NCI-H1436 (cell line): ENCODE data around the gene PLD5.

Experiments
- DNase-seq: peaks from one replicate; lab custom pipeline; 2025; lab: John Stamatoyannopoulos, UW

The PLD5 gene

DNA sequence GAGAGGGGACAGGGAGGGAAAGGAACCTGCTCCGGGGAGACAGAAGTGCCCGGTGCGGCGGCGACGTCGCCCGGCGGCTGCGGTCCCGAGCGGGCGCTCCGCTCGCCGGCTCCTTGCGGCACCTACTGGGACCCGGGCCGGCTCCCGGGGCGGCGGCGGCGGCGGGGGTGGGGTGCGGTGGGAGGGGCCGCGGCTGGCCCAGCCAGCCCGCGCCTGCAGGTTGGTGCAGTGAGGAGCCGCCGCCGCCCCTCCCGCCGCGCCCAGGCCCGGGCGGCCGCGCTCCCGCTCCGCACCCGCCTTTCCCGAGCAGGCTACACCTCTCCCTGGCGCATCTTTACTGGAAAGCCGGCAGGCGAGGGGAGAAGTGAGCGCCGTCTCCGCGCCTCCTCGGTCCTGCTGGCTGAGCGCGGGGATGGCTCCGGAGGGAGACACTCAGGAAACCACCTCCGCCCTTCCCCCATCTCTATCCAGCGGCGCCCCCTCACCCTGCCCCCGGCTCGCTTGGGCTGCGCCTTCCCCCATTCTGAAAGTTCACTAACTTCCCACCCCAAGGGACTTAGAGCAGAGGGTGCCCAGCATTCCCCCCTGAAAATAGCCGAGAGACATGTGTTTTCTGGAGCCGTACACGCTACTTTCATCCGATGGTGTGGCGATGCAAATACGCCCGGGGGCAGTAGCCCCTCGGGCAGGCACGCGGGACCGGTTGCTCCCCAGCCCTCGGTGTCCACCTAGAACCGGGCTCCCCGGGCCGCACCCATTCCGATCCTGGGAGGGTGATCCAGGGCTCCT is at the start of gene PLD5:
TSS of gene PLD5 (minus strand) at position 127 of the 789 bp plus-strand sequence.
- peak; percentile 74 for DNase-seq

DNA sequence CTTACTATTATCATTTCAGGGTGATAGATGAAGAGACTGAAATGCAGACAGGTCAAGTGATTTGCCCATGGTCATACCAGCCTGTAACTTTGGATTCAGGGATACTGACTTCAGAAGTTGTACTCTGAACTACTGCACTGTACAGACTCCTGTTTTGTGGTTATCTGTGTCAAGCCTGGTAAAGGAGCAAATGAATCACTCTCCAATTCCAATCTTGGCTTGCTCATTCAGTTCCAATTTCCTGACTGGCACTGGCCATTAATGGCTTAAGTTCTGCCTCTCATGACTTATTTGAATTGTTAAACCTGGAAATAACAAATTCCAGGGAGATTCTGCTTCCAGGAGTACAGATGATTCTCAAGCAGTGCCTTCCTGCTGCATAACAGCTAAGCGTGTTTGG is 45.4 kb upstream of the PLD5 start:
- no peak for DNase-seq

DNA sequence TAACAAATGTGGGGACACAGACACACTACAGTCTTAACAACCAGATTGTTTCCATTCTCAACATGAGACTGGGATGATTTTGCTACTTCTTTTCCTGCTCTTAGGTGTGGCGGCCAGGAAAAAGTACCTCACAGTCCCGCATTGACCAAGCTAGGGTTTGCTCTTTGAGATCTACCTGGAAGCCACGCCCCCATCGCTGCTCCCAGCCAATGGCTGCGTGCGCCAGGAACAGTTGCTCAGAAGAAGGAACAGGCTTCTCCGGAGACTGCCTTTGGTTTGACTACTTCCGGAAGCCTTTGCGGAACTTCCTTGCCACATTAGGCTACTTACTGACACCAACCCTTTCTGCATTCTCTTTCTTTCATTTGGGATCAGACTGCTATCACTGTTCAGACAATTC is 44.2 kb upstream of the PLD5 start:
- no peak for DNase-seq

DNA sequence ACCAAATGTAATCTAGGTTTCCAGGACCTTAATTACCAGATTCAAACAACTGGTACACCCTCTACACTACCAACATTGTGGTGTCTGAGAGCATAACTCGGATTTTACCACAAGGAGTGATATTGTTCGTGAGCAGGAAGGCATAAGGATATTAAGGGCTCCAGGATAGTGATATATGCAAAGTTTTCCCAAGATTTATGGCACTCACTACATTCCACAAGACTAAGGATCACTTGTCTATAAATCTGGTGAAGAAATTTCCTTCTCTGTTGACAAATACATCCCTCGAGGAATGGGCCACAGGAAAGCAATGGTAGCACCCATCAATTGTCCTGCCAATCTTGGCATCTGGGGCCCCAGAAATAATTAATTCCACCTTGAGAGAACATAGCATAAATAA is 43.1 kb upstream of the PLD5 start:
- no peak for DNase-seq

DNA sequence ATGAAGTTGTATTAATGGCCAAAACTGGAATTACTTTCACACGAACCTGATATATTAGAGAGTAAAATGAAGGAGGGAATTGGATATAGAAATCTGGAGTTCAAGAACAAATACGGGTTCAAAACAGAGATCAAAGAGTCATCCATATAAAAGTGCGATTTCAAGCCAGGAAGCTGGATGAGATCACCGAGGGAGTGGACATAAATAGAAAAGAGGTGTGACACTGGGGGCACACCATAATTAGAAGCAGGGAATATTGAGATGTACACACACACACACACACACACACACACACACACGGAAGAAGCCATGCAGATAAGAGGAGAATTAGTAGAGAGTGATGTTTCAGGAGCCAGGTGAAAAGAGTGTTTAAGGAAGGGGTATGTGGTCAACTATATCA is 32.3 kb upstream of the PLD5 start:
- DNase-seq: no peak

DNA sequence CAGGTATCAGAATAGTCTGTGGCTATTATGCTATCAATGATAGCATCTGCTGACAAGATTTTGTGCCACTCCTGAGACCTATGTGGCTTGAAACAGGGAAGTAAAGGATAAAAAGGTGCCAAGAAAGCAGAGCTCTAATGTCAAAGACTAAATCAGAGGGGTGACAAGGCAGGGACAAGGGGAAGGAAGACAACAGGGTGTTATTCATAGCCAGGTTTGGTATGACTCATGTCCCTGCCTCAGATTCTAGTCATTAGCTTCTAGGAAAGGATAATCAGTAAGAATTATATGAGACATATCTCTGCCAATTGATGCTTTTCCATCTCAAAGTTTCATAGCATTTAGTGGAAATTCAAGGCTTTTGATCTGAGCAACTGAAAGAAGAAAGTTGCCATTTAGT is 31.8 kb upstream of the PLD5 start:
- no peak for DNase-seq

DNA sequence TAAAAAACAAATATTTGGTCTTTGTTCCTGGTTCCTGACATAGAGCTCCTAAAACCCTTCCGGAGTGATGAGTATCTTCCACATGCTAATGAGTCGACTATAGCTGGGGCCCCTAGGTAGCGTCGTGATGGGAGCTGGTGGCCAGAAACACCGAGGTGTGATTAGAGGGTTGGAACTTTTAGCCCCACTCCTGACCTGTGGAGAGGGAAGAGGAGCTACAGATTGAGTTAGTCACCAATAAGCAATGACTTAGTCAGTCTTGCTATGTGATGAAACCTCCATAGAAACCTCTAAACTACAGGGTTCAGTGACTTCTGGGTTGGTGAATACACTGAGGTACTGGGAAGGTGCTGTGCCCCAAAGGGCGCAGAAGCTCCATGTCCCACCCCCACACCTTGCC is 30.1 kb upstream of the PLD5 start:
- no peak for DNase-seq

DNA sequence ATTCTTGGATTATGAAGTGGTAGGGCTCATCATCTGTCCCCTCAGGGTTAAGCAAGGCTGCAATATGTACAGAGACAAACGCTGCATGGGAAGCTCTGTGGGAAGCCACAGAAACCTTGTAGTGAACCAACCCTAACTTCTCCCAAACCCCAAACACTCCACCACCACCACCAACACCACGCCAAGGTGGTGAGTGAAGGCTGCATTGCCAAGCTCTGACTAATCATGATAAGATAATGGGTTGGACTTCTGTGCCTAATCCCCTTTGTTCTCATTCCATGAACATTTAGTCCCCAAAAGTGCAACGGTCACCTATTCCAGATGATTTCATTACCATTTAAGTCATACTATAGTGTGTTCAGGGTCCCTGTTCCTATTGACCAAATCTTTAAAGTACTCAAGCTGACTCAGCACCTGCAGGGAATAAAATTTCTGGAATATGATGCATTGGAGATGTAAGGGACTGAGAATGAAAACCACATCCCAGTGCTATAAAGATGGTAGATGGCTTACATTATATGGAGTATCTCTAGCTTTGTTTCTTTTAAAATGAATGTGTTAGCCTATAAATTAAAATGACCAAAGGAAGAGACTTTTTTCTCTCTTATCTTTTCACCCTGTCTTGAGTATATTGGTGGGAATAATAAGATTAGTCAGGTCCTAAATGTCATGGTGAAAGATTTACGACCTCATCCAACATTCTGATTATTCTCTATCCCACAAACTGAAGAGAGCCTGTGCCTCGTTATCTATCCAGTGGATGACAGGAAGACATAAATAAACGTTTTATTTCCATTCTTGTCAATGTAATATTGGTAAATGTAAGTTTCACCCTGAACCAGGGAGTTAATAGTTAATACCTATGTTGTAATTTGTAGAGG is 22.6 kb upstream of the PLD5 start:
- DNase-seq: no peak

DNA sequence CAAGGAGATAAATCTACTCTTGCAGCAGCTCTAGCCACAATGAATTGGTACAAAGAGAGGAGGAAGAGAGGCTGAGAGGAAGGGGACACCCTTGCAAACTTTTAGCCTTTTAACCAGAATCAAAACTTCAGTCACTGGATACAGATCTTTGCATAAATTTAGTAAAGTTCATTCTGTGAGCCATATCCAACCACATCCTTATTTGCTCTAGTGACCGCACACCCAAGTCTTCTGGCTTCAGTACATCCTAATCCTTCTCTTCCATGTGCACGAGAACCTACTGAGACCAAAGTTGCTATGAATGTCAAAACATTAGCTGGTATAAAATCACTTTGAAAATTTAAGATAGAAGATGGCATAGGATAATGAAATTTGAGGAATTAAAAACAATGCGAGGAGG is 21.9 kb upstream of the PLD5 start:
- DNase-seq: no peak

DNA sequence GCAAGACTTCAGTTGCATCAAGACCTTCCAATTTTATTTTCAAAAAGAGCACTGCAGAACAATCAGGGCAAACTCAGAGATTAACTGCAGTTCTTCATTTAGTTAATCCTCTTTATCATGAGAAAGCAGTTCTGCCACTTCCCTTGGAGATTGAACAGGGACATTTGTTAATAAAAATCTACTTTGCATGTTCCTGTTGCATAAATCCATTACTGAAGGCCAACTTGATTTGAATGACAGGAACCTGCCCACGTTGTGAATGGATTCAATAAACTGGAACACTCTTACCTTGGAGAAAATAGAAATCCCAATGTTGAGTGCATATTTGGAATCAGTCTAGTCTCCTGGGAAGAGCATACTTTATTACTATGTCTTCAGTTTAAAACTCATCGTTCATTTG is 19.6 kb upstream of the PLD5 start:
- DNase-seq: no peak

DNA sequence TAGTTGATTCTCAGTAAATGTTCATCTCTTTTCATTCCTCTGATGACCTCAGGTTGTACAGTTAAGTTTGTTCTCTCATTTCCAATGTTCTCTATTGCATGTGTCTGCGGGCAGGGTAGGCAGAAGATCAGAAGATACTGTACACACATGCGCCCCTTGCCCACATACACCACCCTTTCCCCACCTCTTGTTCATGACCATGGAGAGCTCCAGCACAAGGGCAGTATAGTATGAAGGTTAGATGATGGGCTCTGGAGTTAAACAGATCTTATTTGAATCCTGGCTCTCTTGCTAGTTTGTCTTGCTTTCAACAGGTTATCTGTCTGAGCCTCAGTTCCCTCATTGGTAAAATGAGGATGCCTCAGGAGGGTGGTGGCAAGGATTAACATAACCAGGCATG is 17.8 kb upstream of the PLD5 start:
- no peak for DNase-seq

DNA sequence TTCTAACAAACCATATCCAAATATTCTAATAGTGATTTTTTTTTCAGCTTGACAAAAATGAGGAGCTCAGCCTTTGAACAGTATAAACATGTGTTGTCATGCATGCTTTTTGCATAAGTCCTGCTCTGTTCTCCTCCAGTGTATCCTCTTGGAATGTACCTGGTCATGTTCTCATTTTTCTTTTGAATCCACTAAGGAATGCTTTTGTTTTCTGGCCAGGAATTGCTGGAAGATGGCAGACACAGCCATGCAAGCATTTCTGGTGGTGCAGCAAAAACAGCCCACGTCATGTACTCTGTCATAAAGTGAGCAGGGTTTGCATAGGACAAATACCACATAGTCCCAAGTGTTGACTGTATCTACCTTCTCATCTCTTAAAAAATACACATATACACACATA is 11.5 kb upstream of the PLD5 start:
- no peak for DNase-seq

DNA sequence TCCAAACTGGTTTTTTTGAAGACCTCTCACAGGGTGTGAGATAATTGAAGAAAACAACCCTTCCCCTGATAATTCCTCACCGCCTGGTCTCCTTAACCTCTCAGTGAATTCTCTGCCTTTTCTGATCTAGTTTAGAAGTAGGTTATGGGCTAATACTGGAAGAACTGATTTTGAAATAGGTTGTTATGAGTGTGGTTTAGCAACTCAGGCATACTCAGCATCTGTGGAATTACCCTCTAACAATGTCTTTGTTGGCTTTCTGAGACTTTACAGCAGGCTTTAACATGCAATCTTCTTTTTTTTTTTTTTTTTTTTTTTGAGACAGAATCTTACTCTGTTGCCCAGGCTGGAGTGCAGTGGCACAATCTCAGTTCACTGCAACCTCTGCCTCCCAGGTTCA is 10.3 kb upstream of the PLD5 start:
- DNase-seq: no peak

DNA sequence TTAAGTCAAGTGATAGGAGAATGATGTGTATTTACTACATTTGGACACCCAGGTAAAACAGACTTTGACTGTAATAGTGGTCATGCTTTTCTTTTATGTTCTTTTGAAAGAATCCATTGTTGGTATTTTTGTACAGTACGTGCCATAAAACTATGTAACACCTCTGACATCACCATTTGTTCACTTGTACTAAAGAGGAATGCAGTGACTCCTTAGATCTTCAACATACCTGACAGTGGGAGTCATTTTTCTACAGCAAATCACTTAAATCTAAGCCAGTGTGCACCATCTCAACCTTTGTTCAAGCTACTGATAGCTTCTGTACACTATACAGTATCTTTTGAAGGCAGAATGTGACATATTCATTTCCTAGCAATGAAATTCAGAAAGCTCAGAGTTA is 6.3 kb upstream of the PLD5 start:
- DNase-seq: no peak

DNA sequence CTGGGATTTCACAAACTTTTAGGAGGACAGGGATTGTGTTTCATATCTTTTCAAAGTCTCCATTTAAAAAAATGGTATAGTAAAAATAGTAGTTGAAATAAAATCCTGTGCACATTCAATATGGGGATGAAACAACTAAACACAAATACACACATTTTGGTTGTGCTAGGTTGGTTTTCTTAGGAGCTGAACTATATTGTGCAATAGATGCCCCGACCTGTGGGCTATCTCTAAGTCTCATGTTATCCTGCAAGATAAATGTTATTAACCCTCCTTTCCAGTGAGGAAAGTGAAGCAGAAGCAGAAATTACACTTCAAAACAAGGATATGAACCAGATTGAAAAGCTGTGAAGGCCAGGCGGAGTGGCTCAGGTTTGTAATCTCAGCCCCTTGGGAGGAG is 1.3 kb upstream of the PLD5 start:
- no peak for DNase-seq

DNA sequence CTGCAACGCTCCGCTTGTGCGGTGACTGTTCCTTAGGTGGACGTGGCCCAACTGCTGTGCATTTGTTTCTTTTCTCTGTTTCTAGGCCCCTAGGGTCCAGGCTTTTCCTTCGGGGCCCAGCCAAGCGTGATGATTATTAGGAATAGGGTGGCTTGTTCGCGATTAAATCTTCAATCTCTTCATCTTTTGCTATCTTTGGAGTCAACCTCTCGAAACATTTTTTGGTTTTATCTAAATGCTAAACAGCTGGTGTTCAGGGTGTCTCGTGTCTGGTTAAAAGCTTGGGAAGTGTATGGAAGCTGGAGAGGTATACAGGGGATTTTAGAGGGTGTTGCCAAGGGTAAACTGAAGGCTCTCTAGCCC is 844 bp upstream of the PLD5 start:
- DNase-seq: no peak

DNA sequence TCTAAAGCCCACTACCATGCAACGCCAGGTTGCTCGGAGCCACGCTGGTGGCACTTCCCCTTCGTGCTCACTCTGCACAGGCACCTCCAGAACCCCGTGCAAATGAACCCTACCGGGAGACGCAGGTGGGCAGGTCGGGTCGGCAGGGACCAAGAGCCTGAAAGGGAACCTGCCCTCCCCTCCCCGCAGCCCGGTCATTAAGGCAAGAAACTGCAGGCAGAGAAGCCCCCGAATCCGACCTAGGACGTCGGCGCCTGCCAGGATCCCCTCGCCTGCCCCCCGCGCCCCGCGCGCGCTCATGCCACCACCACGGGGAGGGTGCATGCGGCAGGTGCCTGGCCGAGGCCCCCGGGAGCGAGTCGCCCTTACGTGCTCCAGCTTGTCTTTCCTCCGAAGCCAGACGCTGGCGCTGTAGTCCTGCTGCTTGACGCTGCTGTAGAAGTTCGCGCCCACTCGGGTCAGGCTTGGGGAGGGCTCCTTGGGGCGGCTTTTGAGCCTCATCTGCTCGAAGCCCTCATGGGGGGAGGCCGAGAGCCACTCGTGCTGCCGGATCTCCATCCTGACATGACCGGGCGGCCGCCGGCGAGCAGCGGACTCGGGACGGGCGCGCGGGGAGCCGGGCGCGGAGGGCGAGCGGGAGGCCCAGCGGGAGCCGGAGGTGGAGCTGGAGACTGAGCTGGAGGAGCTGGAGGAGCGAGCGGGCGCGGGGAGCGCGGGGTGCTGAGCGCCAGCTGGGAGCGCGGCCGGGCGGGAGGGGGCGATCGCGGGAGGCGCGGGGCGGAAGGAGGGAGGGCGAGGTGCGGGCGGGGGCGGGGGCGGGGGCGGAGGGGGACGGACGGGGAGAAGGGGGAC is 552 bp downstream of the PLD5 start:
- DNase-seq: peak; percentile 82

DNA sequence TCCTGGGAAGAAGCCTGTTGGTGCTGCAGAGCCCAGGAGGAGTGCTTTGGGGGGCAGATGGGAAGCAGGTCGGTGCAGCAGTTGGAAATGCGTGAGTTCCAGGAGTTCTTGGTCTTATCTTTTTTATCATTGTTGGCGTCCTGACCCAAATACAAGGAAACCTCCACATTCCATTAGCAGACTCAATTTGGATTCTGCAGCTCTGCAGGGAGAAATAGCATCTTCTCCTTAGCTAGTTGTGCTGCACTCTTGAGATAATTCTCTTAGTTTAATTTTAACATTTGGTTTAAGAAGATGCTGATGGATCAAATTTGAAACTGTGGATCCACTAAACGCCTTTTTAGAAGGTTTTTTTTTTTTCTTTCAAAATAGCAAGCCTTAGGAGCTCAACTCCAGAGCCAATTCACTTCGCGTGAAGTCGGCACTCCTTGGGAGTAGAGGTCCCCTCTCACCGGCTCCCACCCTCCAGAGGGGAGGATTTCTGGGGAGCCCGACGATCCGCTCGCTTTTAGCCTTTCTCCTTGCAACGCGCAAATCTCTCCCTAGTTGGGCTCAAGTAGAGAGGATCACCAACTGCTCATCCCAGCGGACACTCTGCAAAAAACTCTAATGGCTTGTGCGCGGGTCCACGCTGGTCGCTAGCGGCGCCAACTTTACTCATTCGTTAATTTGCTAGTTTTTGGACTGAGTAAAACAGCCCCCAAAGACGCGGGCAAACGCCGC is 1.3 kb downstream of the PLD5 start:
- no peak for DNase-seq

DNA sequence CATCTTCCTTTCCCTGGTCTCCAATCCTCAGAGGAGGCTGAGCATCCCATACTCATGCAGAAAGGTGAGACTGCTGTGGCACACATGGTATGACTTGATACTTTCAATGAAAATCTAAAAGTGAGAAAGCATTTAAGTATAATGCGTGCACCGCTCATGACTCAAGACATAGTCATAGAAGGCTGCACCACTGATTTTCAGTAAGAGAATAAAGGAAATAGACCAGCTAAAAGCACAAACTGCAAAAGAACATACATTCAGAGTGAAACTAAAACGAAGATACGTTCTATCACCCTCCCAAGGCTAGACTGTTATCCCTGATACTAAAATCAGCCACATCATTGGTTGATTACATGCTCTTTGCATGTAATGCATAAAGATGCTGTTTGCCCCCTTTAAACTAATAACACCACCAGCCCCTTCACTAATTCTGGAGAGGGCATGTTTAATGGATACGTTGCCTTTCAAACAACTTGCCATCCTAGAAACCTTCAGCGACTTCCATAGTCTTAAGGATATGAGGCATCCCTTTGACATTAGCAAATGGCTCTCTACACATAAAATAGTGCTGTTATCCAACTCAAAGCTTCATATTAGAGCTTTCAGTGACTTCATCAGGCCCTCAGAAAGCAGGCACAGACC is 2.1 kb downstream of the PLD5 start:
- no peak for DNase-seq

DNA sequence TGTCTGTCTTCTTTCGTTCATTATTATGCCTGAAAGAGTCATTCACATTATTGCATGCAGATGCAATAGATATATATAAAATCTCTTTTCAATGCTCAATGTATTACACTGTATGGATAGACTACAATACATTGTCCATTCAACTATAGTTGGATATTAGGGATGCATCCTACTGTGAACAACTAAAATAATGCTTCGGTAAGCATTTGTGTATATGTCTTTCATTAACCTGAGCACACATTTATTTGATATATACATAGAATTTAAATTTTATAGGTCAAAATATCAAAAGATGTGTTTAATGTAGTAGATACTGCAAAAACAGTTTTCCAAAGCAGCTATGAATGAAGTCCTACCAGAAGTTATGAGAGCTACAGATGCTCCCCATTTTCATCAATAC is 8.9 kb downstream of the PLD5 start:
- DNase-seq: no peak

DNA sequence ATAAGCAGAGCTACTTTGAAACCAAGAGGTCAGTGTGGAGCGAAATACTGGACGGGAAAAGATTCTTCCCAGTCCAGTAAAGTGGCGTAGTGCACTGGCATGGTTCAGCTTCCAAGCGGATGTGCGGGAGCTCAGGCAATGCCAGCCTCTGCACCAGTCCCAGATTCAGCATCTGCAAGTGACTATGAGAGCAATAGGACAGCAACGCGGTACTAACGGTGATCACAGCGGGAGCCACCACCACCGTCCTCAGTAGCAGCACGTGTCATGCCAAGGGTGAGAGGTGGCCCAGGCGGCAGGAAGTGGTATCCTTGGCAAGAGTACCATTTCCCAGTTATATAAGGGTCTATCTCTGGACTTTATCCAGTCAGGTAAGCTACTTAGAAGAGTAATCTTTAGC is 17.8 kb downstream of the PLD5 start:
- no peak for DNase-seq
